Peyer's patch (tissue), 4 donors: ENCODE data around the gene NID1.

Experiments used
- POLR2A ChIP-seq, 2 donors: fragments of 450-650 bp; IDR thresholded peaks; one replicate each; pipeline ENCODE4 v1.5.1; 2017; ENCODE audit warnings: antibody characterized with exemption in 2 of 2, mild to moderate bottlenecking in 2 of 2, moderate library complexity in 2 of 2
- TF ChIP-seq, protein P1 (sequence below), 6 experiments: fragments of 450-650 bp in 4 of 6; fragments of 200-600 bp in 2 of 6; sonication (generic) in 1 of 6; IDR thresholded peaks; one replicate each; pipeline ENCODE4 v1.5.1; 2017 to 2019; ENCODE audit warnings: antibody characterized with exemption in 6 of 6, mild to moderate bottlenecking in 3 of 6, moderate library complexity in 1 of 6

DNA sequence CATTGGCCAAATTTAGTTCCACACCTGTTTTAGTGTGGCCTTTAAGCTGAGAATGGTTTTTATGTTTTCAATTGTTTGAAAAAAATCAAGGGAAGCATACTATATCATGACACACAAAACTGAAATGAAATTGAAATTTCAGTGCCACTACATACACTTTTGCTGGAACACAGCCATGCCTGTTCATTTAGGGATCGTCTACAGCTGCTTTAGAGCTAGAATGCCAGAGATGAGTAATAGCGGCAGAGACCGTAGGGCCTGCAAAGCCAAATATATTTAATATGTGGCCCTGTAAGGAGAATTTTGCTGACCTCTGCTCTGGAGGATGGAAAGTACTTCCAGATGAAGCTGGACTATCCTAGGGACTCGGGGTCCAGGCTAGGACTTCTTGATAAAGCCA lies 135.7 kb downstream of the NID1 start:
- no peak for TF ChIP-seq POLR2A (IDR thresholded peaks at IDR 0.05)
- TF ChIP-seq, protein P1, sequence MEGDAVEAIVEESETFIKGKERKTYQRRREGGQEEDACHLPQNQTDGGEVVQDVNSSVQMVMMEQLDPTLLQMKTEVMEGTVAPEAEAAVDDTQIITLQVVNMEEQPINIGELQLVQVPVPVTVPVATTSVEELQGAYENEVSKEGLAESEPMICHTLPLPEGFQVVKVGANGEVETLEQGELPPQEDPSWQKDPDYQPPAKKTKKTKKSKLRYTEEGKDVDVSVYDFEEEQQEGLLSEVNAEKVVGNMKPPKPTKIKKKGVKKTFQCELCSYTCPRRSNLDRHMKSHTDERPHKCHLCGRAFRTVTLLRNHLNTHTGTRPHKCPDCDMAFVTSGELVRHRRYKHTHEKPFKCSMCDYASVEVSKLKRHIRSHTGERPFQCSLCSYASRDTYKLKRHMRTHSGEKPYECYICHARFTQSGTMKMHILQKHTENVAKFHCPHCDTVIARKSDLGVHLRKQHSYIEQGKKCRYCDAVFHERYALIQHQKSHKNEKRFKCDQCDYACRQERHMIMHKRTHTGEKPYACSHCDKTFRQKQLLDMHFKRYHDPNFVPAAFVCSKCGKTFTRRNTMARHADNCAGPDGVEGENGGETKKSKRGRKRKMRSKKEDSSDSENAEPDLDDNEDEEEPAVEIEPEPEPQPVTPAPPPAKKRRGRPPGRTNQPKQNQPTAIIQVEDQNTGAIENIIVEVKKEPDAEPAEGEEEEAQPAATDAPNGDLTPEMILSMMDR (IDR thresholded peaks at IDR 0.05), result no peak
